22Rv1 (cell line): ENCODE results near the gene TRUB2.

Experiments used
- ZFX ChIP-seq: fragments of 450-650 bp; IDR thresholded peaks from 2 replicates; pipeline ENCODE4 v1.6.1; 2017; ENCODE audit warnings: antibody characterized with exemption, borderline replicate concordance
- TF ChIP-seq, protein P1 (sequence below): fragments of 450-650 bp; IDR thresholded peaks from 2 replicates; pipeline ENCODE4 v1.5.1; 2017; ENCODE audit warnings: mild to moderate bottlenecking

DNA sequence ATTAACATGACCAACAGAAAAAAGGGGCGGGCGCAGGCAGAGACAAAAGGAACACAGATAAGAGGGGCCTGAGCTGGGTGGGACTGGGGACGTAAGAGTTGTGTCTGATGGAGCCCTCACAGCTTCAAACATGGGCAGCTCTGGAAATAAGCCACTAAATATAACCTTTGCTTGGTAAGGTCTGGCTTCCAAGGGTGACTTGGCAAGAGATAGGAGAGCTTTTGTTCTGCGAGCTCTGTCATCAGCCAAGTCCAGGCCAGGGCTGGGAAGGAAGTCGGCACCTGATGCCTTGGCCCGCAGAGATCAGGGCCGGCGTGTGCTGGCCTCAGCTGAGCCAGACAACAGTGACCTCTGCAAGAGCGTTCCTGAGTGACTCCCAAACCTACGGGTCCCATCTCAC, 11.8 kb downstream of the TRUB2 start:
- TF ChIP-seq, protein P1, sequence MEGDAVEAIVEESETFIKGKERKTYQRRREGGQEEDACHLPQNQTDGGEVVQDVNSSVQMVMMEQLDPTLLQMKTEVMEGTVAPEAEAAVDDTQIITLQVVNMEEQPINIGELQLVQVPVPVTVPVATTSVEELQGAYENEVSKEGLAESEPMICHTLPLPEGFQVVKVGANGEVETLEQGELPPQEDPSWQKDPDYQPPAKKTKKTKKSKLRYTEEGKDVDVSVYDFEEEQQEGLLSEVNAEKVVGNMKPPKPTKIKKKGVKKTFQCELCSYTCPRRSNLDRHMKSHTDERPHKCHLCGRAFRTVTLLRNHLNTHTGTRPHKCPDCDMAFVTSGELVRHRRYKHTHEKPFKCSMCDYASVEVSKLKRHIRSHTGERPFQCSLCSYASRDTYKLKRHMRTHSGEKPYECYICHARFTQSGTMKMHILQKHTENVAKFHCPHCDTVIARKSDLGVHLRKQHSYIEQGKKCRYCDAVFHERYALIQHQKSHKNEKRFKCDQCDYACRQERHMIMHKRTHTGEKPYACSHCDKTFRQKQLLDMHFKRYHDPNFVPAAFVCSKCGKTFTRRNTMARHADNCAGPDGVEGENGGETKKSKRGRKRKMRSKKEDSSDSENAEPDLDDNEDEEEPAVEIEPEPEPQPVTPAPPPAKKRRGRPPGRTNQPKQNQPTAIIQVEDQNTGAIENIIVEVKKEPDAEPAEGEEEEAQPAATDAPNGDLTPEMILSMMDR: no peak
- TF ChIP-seq ZFX: no peak
